Right lobe of liver (tissue), 4 donors: ENCODE data around the gene TAS2R4.

ENCODE experiments used
- POLR2A ChIP-seq: fragments of 450-650 bp; IDR thresholded peaks from one replicate; pipeline ENCODE4 v1.6.1; 2017; ENCODE audit warnings: antibody characterized with exemption, mild to moderate bottlenecking
- TF ChIP-seq, protein P1 (sequence below), 4 donors: fragments of 200-600 bp in 3 of 4; fragments of 450-650 bp in 1 of 4; IDR thresholded peaks; one replicate each; pipeline versions ENCODE4 v1.5.1 to v1.8.0; 2016 to 2022; ENCODE audit warnings: antibody characterized with exemption in 4 of 4, mild to moderate bottlenecking in 2 of 4
- donor health status: DM: no; HTN: no; CAD: no.
- donor health status: DM: no; HTN: no; CAD: no.
- donor health status: DM: no; HTN: yes; CAD: no.

DNA sequence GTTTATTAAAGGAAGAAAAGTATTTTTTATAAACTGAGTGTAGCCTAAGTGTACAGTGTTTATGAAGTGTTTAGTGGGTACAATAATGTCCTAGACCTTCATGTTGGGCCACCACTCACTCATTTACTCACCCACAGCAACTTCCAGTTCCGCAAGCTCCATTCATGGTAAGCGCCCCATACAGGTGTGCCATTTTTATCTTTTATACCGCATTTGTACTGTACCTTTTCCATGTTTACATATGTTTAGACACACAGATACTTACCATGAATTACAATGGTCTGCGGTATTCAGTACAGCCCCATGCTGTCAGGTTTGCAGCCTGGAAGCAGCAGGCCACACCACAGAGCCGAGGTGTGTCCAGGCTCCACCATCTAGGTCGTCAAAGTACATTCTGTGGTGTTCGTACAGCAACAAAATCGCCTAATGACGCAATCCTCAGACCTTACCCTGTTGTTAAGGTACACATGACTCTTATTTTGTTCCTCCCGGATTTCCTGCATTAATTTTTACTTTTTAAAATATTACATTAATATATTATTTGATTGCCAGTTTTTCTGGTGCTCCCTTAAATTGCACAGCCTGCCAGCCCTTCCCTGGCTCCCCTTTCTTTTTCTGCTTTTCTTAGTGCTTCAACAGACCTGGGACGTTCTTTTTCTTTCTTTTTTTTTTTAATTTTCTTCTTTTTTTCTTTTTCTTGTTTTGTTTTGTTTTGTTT, 39.2 kb upstream of the TAS2R4 start:
- TF ChIP-seq, protein P1, sequence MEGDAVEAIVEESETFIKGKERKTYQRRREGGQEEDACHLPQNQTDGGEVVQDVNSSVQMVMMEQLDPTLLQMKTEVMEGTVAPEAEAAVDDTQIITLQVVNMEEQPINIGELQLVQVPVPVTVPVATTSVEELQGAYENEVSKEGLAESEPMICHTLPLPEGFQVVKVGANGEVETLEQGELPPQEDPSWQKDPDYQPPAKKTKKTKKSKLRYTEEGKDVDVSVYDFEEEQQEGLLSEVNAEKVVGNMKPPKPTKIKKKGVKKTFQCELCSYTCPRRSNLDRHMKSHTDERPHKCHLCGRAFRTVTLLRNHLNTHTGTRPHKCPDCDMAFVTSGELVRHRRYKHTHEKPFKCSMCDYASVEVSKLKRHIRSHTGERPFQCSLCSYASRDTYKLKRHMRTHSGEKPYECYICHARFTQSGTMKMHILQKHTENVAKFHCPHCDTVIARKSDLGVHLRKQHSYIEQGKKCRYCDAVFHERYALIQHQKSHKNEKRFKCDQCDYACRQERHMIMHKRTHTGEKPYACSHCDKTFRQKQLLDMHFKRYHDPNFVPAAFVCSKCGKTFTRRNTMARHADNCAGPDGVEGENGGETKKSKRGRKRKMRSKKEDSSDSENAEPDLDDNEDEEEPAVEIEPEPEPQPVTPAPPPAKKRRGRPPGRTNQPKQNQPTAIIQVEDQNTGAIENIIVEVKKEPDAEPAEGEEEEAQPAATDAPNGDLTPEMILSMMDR (IDR thresholded peaks at IDR 0.05), result no peak
- TF ChIP-seq POLR2A, result no peak
